Transverse colon (tissue), 4 donors: ENCODE data around the gene AP3B1.

ENCODE experiments used
- EP300 ChIP-seq: sonication (generic); formaldehyde crosslinking; IDR thresholded peaks from one replicate; pipeline ENCODE4 v1.6.1; 2017; ENCODE audit warnings: antibody characterized with exemption, low read depth
- POLR2A ChIP-seq: fragments of 450-650 bp; IDR thresholded peaks from one replicate; pipeline ENCODE4 v1.6.1; 2016; ENCODE audit warnings: antibody characterized with exemption, mild to moderate bottlenecking, moderate library complexity
- POLR2AphosphoS5 ChIP-seq, 3 donors: sonication (generic); formaldehyde crosslinking; IDR thresholded peaks; one replicate each; pipeline ENCODE4 v1.6.1; 2016; ENCODE audit warnings: antibody characterized with exemption in 3 of 3
- TF ChIP-seq, protein P1 (sequence below), 5 experiments: fragments of 200-600 bp in 3 of 5; fragments of 450-650 bp in 2 of 5; sonication (generic) in 3 of 5; IDR thresholded peaks; 1 replicate in 2 of 5; 2 replicates in 3 of 5; pipeline ENCODE4 v1.5.1; 2016 to 2017; ENCODE audit warnings: antibody characterized with exemption in 5 of 5, inconsistent platforms in 3 of 5, mild to moderate bottlenecking in 2 of 5, moderate library complexity in 1 of 5

DNA sequence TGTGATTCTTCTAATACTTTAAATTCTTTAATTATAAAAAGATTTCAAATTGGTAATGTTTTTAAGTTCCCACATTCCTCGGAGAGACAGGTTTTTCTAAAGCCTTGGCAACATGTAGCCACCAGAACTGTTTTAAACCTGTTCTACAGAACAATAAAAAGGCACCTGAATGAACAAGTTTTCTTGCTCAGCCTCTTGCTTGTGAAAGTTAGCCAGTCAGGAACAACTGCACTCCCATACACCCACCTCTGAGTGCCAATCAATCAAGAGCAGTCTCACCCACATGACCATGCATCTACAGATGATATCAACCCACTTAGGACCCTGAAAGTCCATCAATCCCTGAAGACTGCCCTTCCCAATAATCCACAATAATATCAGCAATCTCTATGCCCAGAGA lies 62.3 kb downstream of the AP3B1 start:
- TF ChIP-seq POLR2A (no peak), EP300 (no peak), POLR2AphosphoS5 (IDR thresholded peaks at IDR 0.05) (no peak)
- TF ChIP-seq, protein P1, sequence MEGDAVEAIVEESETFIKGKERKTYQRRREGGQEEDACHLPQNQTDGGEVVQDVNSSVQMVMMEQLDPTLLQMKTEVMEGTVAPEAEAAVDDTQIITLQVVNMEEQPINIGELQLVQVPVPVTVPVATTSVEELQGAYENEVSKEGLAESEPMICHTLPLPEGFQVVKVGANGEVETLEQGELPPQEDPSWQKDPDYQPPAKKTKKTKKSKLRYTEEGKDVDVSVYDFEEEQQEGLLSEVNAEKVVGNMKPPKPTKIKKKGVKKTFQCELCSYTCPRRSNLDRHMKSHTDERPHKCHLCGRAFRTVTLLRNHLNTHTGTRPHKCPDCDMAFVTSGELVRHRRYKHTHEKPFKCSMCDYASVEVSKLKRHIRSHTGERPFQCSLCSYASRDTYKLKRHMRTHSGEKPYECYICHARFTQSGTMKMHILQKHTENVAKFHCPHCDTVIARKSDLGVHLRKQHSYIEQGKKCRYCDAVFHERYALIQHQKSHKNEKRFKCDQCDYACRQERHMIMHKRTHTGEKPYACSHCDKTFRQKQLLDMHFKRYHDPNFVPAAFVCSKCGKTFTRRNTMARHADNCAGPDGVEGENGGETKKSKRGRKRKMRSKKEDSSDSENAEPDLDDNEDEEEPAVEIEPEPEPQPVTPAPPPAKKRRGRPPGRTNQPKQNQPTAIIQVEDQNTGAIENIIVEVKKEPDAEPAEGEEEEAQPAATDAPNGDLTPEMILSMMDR (IDR thresholded peaks at IDR 0.05) = no peak
